ENCODE measurements around the gene PRTFDC1.
A peak's percentile ranks its signal among the peaks of the same experiment; 100 is the strongest.

PRTFDC1 gene

GRCh38 chr10:24944512-24945255 lies 7.7 kb downstream of the PRTFDC1 start:
- H2BK120ac ChIP-seq (ENCODE audit: low read depth, low read length), result no peak overlapping the region
- H3K27ac ChIP-seq (ENCODE audit: low read length, poor library complexity, severe bottlenecking), result no peak overlapping the region
- H2BK15ac ChIP-seq (ENCODE audit: low read depth, poor library complexity, severe bottlenecking), result no peak overlapping the region
- no peak overlapping the region for H4K8ac ChIP-seq (ENCODE audit: low read length)
- H3K9ac ChIP-seq (ENCODE audit: low read length), result no peak overlapping the region
- H3K4me3 ChIP-seq (ENCODE audit: insufficient read depth in 1 of 2, low read depth in 1 of 2, low read length in 2 of 2), result no peak overlapping the region
- DNase-seq, result peak; percentile 49
- no peaks in the 10 kb centered on the region for H3K27me3 ChIP-seq (ENCODE audit: control insufficient read depth in 1 of 2, insufficient read depth in 1 of 2, low read length in 2 of 2)
- H4K91ac ChIP-seq (ENCODE audit: low read length), result no peak overlapping the region
- H2AK5ac ChIP-seq (ENCODE audit: low read length, severe bottlenecking), result no peak overlapping the region
- no peak overlapping the region for H3K23ac ChIP-seq (ENCODE audit: low read length in 2 of 2)
- WGBS, result 88% methylated on average over 11 of the region's 11 CpGs
- H3K79me1 ChIP-seq (replicated peaks; ENCODE audit: low read length, poor library complexity, severe bottlenecking), result peaks cover 15% of the 10 kb centered on the region
- no peak overlapping the region for H2BK12ac ChIP-seq (ENCODE audit: low read length in 2 of 2)
- H3K14ac ChIP-seq (ENCODE audit: low read length in 2 of 2), result no peak overlapping the region
- no peaks in the 10 kb centered on the region for H3K36me3 ChIP-seq (ENCODE audit: control insufficient read depth in 1 of 2, insufficient read depth in 2 of 2, low read depth in 1 of 2, low read length in 2 of 2)
- peak overlapping the region in 1 of 2 experiments; percentile 38 for H3K18ac ChIP-seq (ENCODE audit: low read depth in 1 of 2, low read length in 2 of 2)
- H3K4me1 ChIP-seq (ENCODE audit: control insufficient read depth, insufficient read depth, low read depth, low read length), result no peaks in the 10 kb centered on the region
- H3K4ac ChIP-seq (ENCODE audit: low read depth in 1 of 2, low read length in 2 of 2), result no peak overlapping the region
- no peak overlapping the region for H2AFZ ChIP-seq (ENCODE audit: low read depth, low read length)
- no peak overlapping the region for H3K4me2 ChIP-seq (ENCODE audit: low read length, poor library complexity, severe bottlenecking)
- H2BK5ac ChIP-seq (ENCODE audit: low read depth, low read length, poor library complexity, severe bottlenecking), result no peak overlapping the region
- H3K9me3 ChIP-seq (ENCODE audit: control insufficient read depth, low read length), result no peaks in the 10 kb centered on the region

- Histone ChIP-seq H3K14ac (ENCODE audit: low read length in 2 of 2) (no peak overlapping the region), H2AK5ac (ENCODE audit: low read length, severe bottlenecking) (no peak overlapping the region), H3K9ac (ENCODE audit: low read length) (no peak overlapping the region), H3K4ac (ENCODE audit: low read depth in 1 of 2, low read length in 2 of 2) (no peak overlapping the region), H3K4me3 (ENCODE audit: insufficient read depth in 1 of 2, low read depth in 1 of 2, low read length in 2 of 2) (no peak overlapping the region), H4K91ac (ENCODE audit: low read length) (no peak overlapping the region), H3K23ac (ENCODE audit: low read length in 2 of 2) (no peak overlapping the region), H3K27ac (ENCODE audit: low read length, poor library complexity, severe bottlenecking) (no peak overlapping the region), H3K4me2 (ENCODE audit: low read length, poor library complexity, severe bottlenecking) (no peak overlapping the region), H3K36me3 (ENCODE audit: control insufficient read depth in 1 of 2, insufficient read depth in 2 of 2, low read depth in 1 of 2, low read length in 2 of 2) (peaks cover 0 to 20% of the 10 kb centered on the region in 2 experiments), H3K27me3 (ENCODE audit: control insufficient read depth in 1 of 2, insufficient read depth in 1 of 2, low read length in 2 of 2) (no peaks in the 10 kb centered on the region), H2BK120ac (ENCODE audit: low read depth, low read length) (no peak overlapping the region), H3K9me3 (ENCODE audit: control insufficient read depth, low read length) (no peaks in the 10 kb centered on the region), H3K79me1 (replicated peaks; ENCODE audit: low read length, poor library complexity, severe bottlenecking) (no peaks in the 10 kb centered on the region), H3K4me1 (ENCODE audit: control insufficient read depth, insufficient read depth, low read depth, low read length) (no peaks in the 10 kb centered on the region), H3K18ac (ENCODE audit: low read depth in 1 of 2, low read length in 2 of 2) (no peak overlapping the region), H4K8ac (ENCODE audit: low read length) (no peak overlapping the region), H2BK12ac (ENCODE audit: low read length in 2 of 2) (no peak overlapping the region), H2BK15ac (ENCODE audit: low read depth, poor library complexity, severe bottlenecking) (no peak overlapping the region), H2BK5ac (ENCODE audit: low read depth, low read length, poor library complexity, severe bottlenecking) (no peak overlapping the region), H2AFZ (ENCODE audit: low read depth, low read length) (no peak overlapping the region)
- no peak for DNase-seq
- WGBS, result 93% methylated on average over 1 of the region's 2 CpGs
Observed at GRCh38 chr10:24938525-24938924, 13.9 kb downstream of the PRTFDC1 start.

GRCh38 chr10:24938076-24938475 lies 14.3 kb downstream of the PRTFDC1 start:
- Histone ChIP-seq H2BK15ac (ENCODE audit: low read depth, poor library complexity, severe bottlenecking) (no peak overlapping the region), H3K36me3 (ENCODE audit: control insufficient read depth in 1 of 2, insufficient read depth in 2 of 2, low read depth in 1 of 2, low read length in 2 of 2) (peaks cover 0 to 20% of the 10 kb centered on the region in 2 experiments), H3K14ac (ENCODE audit: low read length in 2 of 2) (no peak overlapping the region), H4K8ac (ENCODE audit: low read length) (no peak overlapping the region), H4K91ac (ENCODE audit: low read length) (no peak overlapping the region), H3K9me3 (ENCODE audit: control insufficient read depth, low read length) (no peaks in the 10 kb centered on the region), H2AK5ac (ENCODE audit: low read length, severe bottlenecking) (no peak overlapping the region), H3K4ac (ENCODE audit: low read depth in 1 of 2, low read length in 2 of 2) (no peak overlapping the region), H2BK12ac (ENCODE audit: low read length in 2 of 2) (no peak overlapping the region), H2AFZ (ENCODE audit: low read depth, low read length) (no peak overlapping the region), H3K27ac (ENCODE audit: low read length, poor library complexity, severe bottlenecking) (no peak overlapping the region), H3K4me3 (ENCODE audit: insufficient read depth in 1 of 2, low read depth in 1 of 2, low read length in 2 of 2) (no peak overlapping the region), H3K4me2 (ENCODE audit: low read length, poor library complexity, severe bottlenecking) (no peak overlapping the region), H3K23ac (ENCODE audit: low read length in 2 of 2) (no peak overlapping the region), H3K18ac (ENCODE audit: low read depth in 1 of 2, low read length in 2 of 2) (no peak overlapping the region), H3K79me1 (replicated peaks; ENCODE audit: low read length, poor library complexity, severe bottlenecking) (no peaks in the 10 kb centered on the region), H3K4me1 (ENCODE audit: control insufficient read depth, insufficient read depth, low read depth, low read length) (no peaks in the 10 kb centered on the region), H2BK5ac (ENCODE audit: low read depth, low read length, poor library complexity, severe bottlenecking) (no peak overlapping the region), H3K27me3 (ENCODE audit: control insufficient read depth in 1 of 2, insufficient read depth in 1 of 2, low read length in 2 of 2) (no peaks in the 10 kb centered on the region), H2BK120ac (ENCODE audit: low read depth, low read length) (no peak overlapping the region), H3K9ac (ENCODE audit: low read length) (no peak overlapping the region)
- WGBS, result 97% methylated on average over 3 of the region's 5 CpGs
- DNase-seq, result no peak

- Histone ChIP-seq H2AK5ac (ENCODE audit: low read length, severe bottlenecking) (no peak overlapping the region), H3K4me3 (ENCODE audit: insufficient read depth in 1 of 2, low read depth in 1 of 2, low read length in 2 of 2) (no peak overlapping the region), H2BK5ac (ENCODE audit: low read depth, low read length, poor library complexity, severe bottlenecking) (no peak overlapping the region), H3K4me1 (ENCODE audit: control insufficient read depth, insufficient read depth, low read depth, low read length) (no peaks in the 10 kb centered on the region), H3K18ac (ENCODE audit: low read depth in 1 of 2, low read length in 2 of 2) (no peak overlapping the region), H3K27ac (ENCODE audit: low read length, poor library complexity, severe bottlenecking) (no peak overlapping the region), H3K4ac (ENCODE audit: low read depth in 1 of 2, low read length in 2 of 2) (no peak overlapping the region), H3K4me2 (ENCODE audit: low read length, poor library complexity, severe bottlenecking) (no peak overlapping the region), H3K23ac (ENCODE audit: low read length in 2 of 2) (no peak overlapping the region), H3K9ac (ENCODE audit: low read length) (no peak overlapping the region), H3K14ac (ENCODE audit: low read length in 2 of 2) (no peak overlapping the region), H3K9me3 (ENCODE audit: control insufficient read depth, low read length) (no peaks in the 10 kb centered on the region), H2AFZ (ENCODE audit: low read depth, low read length) (no peak overlapping the region), H2BK120ac (ENCODE audit: low read depth, low read length) (no peak overlapping the region), H4K91ac (ENCODE audit: low read length) (no peak overlapping the region), H3K79me1 (replicated peaks; ENCODE audit: low read length, poor library complexity, severe bottlenecking) (no peaks in the 10 kb centered on the region), H2BK15ac (ENCODE audit: low read depth, poor library complexity, severe bottlenecking) (no peak overlapping the region), H3K27me3 (ENCODE audit: control insufficient read depth in 1 of 2, insufficient read depth in 1 of 2, low read length in 2 of 2) (no peaks in the 10 kb centered on the region), H2BK12ac (ENCODE audit: low read length in 2 of 2) (no peak overlapping the region), H4K8ac (ENCODE audit: low read length) (no peak overlapping the region), H3K36me3 (ENCODE audit: control insufficient read depth in 1 of 2, insufficient read depth in 2 of 2, low read depth in 1 of 2, low read length in 2 of 2) (peaks cover 0 to 20% of the 10 kb centered on the region in 2 experiments)
- DNase-seq, result no peak
- 90% methylated on average over 7 of the region's 8 CpGs for WGBS
Observed at GRCh38 chr10:24935504-24936292, 16.7 kb downstream of the PRTFDC1 start.

All from mesenchymal stem cell (in vitro differentiated cells and primary cell).